Measurements from ENCODE around the gene CAPN10.

The CAPN10 gene

DNA sequence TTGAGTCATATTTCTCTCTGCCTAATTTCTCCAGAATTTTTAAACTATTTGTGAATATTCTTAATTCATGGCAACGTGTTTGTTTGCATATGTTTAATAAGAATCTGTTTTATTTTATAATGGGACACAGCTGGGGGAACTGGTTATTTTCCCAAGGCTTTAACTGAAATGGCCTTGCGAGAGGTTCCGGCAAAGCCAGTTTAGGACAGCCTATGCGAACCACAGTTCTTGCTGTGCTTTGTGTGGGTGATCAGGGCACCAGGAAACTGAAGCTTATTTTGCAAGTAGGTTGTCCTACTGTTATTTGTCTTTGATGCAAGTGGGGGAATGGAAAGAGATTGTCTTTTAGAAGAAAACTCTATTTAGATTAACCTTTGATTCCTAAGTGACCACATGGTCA lies 35.2 kb upstream of the CAPN10 start:
- H3K9ac ChIP-seq = no peak overlapping the region
- TF ChIP-seq, protein P1, sequence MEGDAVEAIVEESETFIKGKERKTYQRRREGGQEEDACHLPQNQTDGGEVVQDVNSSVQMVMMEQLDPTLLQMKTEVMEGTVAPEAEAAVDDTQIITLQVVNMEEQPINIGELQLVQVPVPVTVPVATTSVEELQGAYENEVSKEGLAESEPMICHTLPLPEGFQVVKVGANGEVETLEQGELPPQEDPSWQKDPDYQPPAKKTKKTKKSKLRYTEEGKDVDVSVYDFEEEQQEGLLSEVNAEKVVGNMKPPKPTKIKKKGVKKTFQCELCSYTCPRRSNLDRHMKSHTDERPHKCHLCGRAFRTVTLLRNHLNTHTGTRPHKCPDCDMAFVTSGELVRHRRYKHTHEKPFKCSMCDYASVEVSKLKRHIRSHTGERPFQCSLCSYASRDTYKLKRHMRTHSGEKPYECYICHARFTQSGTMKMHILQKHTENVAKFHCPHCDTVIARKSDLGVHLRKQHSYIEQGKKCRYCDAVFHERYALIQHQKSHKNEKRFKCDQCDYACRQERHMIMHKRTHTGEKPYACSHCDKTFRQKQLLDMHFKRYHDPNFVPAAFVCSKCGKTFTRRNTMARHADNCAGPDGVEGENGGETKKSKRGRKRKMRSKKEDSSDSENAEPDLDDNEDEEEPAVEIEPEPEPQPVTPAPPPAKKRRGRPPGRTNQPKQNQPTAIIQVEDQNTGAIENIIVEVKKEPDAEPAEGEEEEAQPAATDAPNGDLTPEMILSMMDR (conservative IDR thresholded peaks at IDR 0.05; ENCODE audit: low read depth, low read length) = no peak
- H3K27me3 ChIP-seq (ENCODE audit: insufficient read depth, low read depth) = no peaks in the 10 kb centered on the region
- no peak overlapping the region for H3K4me3 ChIP-seq (IDR thresholded peaks at IDR 0.05; ENCODE audit: insufficient read depth, low read depth, low read length)
- H3K36me3 ChIP-seq (ENCODE audit: insufficient read depth) = no peaks in the 10 kb centered on the region
- peaks cover 8% of the 10 kb centered on the region; the same call in 1 of the 2 replicates for H3K79me2 ChIP-seq (ENCODE audit: insufficient read depth, low read depth)
- H3K4me2 ChIP-seq = no peak overlapping the region
- no peak overlapping the region for H2AFZ ChIP-seq (ENCODE audit: low read depth)
- H3K27ac ChIP-seq = no peak overlapping the region
- H4K20me1 ChIP-seq (ENCODE audit: insufficient read depth) = no peaks in the 10 kb centered on the region
- peaks cover 8% of the 10 kb centered on the region for H3K4me1 ChIP-seq (ENCODE audit: low read depth, poor library complexity, severe bottlenecking)

DNA sequence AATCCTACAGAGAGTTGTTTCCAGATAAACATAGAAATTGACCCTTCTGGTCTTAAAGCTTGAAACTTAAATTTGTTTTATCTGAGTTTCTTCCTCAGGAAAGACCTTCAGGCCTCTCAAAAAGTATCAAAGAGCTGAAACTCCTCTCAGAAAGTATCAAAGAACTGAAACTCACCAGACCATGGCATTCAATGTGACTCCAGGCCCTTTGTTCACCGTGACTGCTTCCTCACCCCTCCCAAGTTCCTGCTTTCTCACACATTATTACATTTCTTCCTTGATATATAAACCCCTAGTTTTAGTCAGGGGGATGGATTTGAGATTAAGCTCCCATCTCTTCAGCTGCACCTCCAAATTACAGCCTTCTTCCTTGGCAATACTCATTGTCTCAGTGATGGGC lies 34.7 kb upstream of the CAPN10 start:
- Histone ChIP-seq H2AFZ (ENCODE audit: low read depth) (no peak overlapping the region), H3K27ac (no peak overlapping the region), H3K36me3 (ENCODE audit: insufficient read depth) (no peaks in the 10 kb centered on the region), H3K4me3 (IDR thresholded peaks at IDR 0.05; ENCODE audit: insufficient read depth, low read depth, low read length) (no peak overlapping the region), H3K27me3 (ENCODE audit: insufficient read depth, low read depth) (no peaks in the 10 kb centered on the region), H3K4me1 (ENCODE audit: low read depth, poor library complexity, severe bottlenecking) (peaks cover 8% of the 10 kb centered on the region), H3K4me2 (no peak overlapping the region), H3K79me2 (ENCODE audit: insufficient read depth, low read depth) (peaks cover 12% of the 10 kb centered on the region; the same call in 1 of the 2 replicates), H3K9ac (no peak overlapping the region), H4K20me1 (ENCODE audit: insufficient read depth) (no peaks in the 10 kb centered on the region)
- TF ChIP-seq, protein P1 (conservative IDR thresholded peaks at IDR 0.05; ENCODE audit: low read depth, low read length) = no peak

DNA sequence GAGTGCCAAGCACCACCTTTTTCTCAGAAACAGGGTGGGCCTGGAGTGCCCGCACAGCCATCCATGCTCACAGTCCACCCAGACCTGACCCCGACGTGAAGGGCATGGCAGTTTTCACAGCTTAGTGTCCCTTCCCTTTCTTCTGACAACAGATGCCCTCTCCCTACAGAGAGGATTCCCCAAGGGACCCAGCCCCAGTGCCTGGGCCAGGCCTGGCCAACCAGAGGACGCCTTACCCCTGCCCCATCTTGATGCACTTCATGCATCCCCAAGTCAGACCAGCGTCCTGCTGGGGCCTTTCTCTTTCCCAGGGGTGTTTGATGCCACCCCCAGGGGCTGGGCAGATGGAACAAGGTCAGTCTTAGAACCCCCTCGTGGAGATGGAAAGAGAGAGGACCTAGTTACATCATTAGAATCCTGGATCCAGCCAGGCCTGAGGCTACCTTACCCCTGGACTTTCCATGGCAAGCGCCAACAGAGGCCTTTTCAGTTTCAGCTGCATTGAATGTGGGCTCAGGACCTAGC lies 32.5 kb upstream of the CAPN10 start:
- no peak overlapping the region for H3K4me3 ChIP-seq (IDR thresholded peaks at IDR 0.05; ENCODE audit: insufficient read depth, low read depth, low read length)
- peaks cover 10% of the 10 kb centered on the region for H3K4me1 ChIP-seq (ENCODE audit: low read depth, poor library complexity, severe bottlenecking)
- no peak overlapping the region for H2AFZ ChIP-seq (ENCODE audit: low read depth)
- H3K27me3 ChIP-seq (ENCODE audit: insufficient read depth, low read depth) = no peaks in the 10 kb centered on the region
- TF ChIP-seq, protein P1 (conservative IDR thresholded peaks at IDR 0.05; ENCODE audit: low read depth, low read length) = no peak
- H3K36me3 ChIP-seq (ENCODE audit: insufficient read depth) = no peaks in the 10 kb centered on the region
- no peak overlapping the region for H3K9ac ChIP-seq
- no peaks in the 10 kb centered on the region for H4K20me1 ChIP-seq (ENCODE audit: insufficient read depth)
- H3K4me2 ChIP-seq = no peak overlapping the region
- H3K79me2 ChIP-seq (ENCODE audit: insufficient read depth, low read depth) = peaks cover 28% of the 10 kb centered on the region
- no peak overlapping the region for H3K27ac ChIP-seq

DNA sequence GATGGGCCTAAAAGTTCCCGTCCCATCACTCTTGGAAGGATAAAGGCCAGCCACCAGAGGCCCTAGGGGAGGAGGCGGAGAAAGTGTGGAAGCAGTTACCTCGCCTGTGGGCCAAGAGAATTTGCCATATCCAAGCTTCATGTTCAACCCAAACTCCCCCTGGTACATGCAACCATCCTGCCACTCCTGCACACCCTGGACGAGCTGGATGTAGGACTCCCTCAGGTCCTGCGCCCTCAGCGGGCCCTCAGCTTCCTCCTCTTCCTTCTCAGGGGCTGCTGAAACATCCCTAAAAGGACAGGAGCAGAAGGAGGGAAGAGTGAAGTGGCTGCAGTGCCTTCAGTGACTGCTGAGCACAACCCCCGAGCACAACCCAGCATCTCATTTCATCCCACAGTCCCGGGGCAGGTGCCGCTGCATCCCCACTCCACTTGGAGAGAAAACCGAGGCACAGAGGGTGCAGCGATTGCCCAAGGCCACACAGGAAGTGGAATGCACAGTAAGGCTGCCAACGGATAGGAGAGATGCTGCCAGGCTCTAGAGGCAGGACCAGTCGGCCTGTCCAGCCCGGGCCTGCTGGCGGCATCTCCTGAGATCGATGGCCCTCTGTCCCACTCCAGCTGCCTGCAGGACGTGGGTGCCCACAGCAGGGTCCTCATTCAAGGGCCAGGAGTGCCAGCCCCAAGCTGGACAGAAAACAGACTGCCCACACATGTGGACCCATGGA lies 31.6 kb upstream of the CAPN10 start:
- Histone ChIP-seq H3K4me1 (ENCODE audit: low read depth, poor library complexity, severe bottlenecking) (peaks cover 18% of the 10 kb centered on the region), H3K9ac (no peak overlapping the region), H3K27me3 (ENCODE audit: insufficient read depth, low read depth) (no peaks in the 10 kb centered on the region), H3K36me3 (ENCODE audit: insufficient read depth) (no peaks in the 10 kb centered on the region), H2AFZ (ENCODE audit: low read depth) (no peak overlapping the region), H3K4me2 (no peak overlapping the region), H4K20me1 (ENCODE audit: insufficient read depth) (no peaks in the 10 kb centered on the region), H3K27ac (no peak overlapping the region), H3K79me2 (ENCODE audit: insufficient read depth, low read depth) (peaks cover 37% of the 10 kb centered on the region), H3K4me3 (IDR thresholded peaks at IDR 0.05; ENCODE audit: insufficient read depth, low read depth, low read length) (no peak overlapping the region)
- TF ChIP-seq, protein P1 (conservative IDR thresholded peaks at IDR 0.05; ENCODE audit: low read depth, low read length) = no peak

All from KMS-11 (cell line).